ENCODE results near the gene FAM53B.

Gene FAM53B

DNA sequence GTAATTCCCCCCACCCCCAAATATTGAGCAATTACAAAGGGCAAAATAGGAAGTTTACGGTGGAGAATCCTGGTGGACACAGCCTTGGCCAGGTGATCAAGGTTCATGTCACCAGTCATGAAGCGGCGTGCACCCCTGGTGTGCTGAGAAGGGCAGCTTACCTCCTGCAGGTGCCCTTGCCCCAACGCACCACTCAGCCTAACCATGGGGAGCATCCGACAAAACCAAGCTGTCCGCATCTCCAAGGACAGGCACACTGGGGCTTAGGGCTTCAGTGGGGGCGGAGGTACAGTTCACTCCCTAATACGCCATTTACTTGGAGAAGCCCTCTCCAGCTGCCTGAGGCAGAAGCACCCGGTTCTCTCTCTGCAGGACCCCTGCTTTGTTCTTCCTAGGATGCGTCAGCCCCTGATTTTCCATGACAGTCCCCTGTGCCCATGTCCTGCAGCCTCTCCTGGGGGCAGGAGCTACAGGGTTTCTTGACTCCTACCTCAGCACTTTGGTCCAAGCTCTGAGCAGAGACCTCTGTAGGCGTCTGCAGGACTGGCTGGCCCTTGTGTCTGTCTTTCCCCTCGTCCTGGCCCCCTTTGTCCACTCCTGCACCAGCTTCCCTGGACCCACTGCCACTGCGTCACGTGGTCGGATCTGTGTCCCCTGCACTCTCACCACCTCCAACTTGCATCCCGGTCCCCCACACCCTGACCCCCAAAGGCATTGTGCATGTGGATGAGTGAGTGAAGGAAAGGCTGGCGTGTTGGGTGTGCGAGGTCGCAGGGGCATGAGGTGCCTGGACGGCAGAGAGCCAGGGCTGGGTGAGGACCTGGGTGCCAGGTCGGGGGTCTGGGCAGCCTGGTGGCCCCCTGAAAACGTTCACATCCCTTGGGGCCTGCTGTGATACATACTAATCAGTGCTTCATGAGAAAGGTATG lies 168.8 kb downstream of the FAM53B start:
- DNase-seq (ENCODE audit: low read depth), result no peak

DNA sequence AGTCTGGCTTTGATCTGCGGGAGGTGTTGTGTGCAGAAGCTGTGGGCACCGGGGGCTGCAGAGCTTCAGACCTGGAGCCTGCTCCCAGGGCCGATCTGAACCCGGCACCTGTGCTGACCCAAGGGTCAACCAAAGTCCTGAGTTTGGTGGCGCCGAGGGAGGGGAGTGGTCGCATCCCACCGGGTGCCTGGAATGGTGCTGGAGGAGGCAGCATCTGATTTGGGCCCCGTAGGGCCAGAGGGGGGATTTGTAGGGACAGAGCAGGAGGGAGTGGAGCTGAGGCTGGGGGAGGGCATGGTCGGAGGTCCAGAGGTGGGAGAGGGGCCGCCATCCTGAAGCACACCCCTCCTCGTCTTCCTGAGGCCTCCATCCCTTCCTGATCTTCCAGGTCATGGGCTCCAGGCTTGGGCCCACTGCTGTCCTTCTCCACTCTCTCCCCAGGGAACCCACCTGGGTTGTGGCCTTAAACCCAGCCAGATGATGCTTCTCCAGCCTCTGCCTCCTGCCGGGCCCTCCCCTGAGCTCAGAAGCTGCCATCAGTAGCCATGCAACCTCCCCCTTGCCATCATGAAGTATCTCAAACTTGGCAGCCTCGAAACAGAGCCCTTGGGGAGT lies 169.6 kb downstream of the FAM53B start:
- DNase-seq (ENCODE audit: low read depth), result no peak

DNA sequence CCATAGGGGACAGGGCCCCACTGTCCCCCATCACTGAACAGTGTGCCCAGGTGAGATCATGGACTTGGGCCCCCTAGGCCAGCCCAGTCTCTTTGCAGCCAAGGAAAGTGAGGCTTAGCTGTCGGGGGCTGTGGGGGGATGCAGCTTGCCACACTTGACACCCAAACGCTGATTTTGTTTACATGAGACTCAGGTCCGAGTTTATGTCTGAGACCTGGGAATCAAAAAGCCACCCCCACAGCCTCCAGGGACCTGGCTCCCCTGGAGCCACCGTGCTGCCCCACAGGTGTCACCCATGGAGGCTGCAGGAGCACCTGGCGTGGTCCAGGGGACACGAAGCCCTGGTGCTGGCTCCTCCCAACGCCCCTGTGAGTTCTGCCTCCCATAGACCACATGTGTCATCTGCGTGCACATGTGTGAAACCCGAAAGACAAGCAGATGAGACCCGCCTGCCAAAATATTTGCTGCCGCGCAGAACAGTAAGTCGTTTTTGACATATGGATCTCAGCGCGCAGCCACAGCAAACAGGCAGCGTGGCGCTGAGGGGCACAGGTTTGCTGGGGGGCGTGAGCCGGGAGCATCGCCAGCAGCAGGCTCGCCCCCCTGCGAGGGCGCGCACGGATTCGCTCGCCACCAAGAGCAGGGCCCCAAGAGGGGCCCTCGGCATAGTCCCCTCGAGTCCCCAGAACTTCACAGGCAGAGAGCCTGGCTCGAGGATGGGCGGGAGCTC lies 170.3 kb downstream of the FAM53B start:
- DNase-seq (ENCODE audit: low read depth), result no peak

DNA sequence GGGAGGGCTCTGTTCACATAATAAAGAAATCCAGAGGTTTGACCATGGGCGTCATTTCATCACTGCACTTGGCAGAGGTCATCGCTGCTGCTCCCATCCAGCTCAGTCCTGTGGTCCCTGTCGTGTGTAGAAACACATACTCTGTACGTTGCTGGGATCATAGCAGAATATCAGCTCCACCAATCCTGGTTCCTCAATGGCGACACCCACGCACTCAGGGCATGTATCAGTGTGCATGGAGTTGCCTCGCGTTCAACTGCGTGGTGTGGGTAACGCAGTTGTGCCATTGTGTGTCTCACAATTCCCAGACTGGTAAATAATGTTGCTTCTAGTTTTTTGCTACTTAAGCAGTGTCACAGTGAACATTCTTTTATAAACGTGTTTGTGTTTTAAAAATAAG lies 171.4 kb downstream of the FAM53B start:
- DNase-seq (ENCODE audit: low read depth), result no peak

DNA sequence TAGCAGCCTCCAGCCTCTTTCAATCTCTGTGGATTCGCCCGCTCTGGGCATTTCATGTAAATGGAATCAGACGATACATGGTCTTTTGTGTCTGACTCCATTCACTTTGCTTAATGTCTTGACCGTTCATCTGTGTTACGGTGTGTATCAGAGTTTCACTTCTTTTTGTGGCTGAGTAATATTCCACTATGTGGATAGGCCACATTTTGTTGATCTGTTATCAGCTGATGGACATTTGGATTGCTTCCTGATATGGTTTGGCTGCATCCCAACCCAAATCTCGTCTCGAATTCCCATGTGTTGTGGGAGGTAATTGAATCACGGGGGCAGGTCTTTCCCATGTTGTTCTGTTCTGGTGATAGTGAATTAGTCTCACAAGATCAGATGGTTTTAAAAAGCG lies 173.5 kb downstream of the FAM53B start:
- no peak for DNase-seq (ENCODE audit: low read depth)

DNA sequence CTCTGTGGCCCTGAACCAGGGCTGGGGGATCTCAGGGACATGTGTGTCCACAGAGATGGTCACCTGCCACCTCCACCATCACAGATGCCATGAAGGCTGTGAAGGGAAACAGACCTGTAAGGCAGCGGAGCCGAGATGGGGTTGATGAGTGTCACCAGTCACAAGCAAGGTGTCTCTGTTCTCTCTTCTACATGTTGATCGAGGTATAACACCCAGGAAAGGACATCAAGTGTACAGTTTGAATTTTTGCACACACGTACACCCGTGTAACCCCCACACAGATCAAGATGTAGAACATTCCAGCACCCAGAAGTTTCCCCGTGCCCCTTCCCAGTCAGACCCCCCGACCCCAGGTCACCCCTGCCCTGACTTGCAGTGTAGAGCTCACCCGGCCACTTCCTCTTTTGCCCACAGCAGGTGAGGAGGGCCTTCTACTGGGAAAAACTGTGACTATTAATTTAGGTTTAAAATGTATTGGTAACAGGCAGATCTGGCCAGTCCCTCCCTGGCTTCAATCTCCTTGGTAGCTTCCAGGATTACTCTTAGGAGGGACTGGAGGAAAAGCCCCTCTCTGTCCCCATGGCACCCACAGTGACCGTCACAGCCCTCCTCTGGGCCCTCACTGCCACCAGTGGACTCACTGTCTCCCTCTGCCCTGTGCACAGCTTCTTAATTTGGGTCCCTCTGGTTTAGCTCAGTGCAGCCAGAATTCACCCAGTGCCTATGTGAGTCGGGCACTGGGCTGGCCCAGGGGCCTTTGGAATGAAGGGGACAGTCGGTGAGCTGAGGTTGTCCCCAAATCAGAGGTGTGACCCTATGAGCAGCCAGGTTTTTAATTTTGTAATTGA lies 174.3 kb downstream of the FAM53B start:
- DNase-seq (ENCODE audit: low read depth), result no peak

Measured in GM04504 (cell line).